Measurements from ENCODE around the gene PNKD.

The PNKD gene

DNA sequence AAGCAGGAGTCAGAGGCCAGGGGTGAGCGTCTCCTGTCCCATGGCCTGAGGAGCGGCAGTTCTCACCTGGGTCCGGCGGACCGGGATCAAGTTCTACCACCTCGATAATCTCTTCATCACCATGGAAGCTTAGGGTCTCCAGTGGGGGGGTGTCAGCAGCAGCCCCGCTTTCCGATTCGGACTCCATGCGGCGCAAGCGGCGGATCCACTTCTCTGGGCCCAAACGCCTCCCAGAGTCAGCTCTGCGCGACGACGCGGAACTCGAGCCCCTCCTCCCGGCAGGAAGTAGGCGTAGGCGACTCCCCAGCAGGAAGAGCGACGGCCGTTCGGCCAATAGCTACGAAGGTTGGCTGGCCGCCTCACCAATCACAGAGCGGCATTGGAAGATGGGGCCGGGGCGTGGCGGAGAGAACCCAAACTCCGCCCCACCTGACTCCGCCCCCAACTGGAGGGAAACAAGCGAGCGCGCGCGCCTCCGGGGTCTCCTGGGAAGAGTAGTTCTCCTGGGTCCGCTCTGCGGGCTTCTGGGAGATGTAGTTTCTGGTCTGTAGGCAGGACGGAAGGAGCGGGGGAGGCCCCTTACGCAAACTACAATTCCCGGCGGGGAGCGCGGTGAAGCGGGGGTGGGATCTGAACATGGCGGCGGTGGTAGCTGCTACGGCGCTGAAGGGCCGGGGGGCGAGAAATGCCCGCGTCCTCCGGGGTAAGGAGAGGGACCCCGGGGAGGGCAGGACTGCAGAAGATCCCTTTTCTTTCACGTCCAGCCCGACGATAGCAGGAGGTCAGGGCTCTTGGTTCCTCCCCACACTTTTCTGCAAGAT lies at the start of gene PNKD, which contains the start of gene AAMP:
Gene PNKD (plus strand): TSS at position 620 of the 821 bp plus-strand sequence. CDS start 17 bp downstream, at position 637.
Gene AAMP (minus strand): TSS at position 238 of the 821 bp plus-strand sequence. CDS start 51 bp downstream, at position 187.
- DNase-seq (ENCODE audit: low read depth) = peak; percentile 100

DNA sequence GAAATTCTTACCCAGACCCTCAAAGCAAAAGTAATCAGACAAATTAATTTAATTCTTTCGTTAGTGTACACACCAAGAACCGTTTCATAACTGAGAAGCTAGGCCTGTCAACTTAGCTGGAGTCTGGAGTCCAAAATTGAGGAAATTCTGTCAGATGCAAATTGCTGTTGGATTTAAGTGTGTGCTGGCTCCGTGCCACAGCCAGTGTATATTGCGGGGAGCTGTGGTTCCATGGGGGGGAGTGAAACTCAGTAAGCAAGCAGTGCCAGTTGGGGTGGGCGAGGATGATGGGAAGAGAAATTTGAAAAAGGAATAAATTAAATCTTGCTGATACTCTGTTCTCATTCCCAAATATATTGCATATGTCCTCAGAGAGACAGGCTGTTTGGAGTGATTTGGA lies 49.3 kb upstream of the PNKD start:
- DNase-seq (ENCODE audit: low read depth) = no peak

DNA sequence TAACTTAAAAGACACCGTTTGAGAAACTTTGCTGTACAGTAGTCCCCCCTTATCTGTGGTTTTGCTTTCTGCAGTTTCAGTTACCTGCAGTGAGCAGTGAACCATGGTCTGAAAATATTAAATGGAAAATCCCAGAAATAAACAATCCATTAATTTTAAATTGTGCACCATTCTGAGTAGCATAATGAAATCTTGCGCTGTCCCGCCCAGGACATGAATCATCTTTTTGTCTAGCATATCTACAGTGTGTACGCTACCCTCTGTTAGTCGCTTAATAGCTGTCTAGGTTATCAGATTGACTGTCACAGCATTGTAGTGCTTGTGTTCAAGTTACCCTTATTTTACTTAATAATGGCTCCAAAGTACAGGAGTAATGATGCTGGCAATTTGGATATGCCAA lies 47.3 kb upstream of the PNKD start:
- DNase-seq (ENCODE audit: low read depth) = no peak

GRCh38 chr2:218224186-218224585 lies 46.1 kb upstream of the PNKD start:
- no peak for DNase-seq (ENCODE audit: low read depth)

DNA sequence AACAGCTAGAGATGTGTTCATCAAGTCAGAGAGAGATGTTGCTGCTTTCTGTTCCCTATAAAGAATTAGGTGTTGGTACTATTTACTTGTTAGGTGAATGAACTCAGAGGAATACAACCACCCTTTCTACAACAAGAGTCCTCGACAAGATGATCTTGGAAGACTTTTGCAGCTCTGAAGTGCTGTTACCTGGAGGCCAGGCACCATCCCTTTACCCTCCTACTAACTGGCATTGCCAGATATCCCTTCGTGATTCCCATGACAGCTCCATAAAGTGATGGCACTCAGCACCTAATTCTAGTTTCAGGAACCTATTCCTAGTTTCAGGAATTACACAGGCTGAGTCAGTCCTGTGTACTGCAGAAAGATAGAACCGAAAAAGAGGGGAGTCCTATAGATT lies 43.4 kb upstream of the PNKD start:
- DNase-seq (ENCODE audit: low read depth) = no peak

GRCh38 chr2:218228366-218229090 lies 41.8 kb upstream of the PNKD start:
- DNase-seq (ENCODE audit: low read depth) = no peak

DNA sequence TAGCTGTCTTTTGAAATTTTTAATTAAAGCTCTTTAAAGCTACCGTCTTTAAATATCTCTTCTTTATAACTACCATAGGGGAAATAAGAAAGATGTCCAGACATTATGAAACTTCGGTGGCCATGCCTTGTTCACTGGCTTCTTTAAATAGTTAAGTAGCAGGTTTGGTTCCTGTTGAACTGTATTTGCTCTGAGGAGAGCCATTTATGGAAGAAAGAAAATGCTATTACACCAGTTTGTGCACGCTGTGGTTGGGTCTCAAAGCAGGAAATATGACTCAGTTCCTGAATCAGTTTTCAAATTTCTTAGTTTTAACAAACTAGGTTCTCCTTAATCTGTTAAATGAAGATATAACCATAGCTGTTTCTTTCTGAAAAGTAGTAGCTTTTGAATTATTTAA lies 41.1 kb upstream of the PNKD start:
- peak; percentile 94 for DNase-seq (ENCODE audit: low read depth)

- DNase-seq (ENCODE audit: low read depth) = peak; percentile 77
Measured at GRCh38 chr2:218229851-218230250, 40.5 kb upstream of the PNKD start.

DNA sequence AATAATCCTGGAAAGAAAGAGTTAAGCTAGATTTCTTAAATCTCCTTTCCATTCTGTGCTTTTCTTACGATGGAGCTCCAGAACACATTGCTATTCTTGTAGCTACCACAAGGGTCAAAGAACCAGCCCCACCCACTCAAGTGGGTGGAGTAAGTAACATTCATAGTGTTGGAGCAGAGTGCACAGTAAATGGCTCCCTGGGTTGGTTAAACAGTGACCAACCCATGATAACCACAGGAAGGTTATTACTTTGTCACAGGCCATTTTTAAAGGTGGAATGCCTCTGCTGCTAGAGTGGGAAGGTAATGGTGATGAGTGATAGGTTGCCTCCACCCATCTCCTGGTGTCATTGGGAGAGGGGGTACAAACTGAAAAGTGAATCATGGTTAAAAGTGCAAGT lies 39.4 kb upstream of the PNKD start:
- peak; percentile 47 for DNase-seq (ENCODE audit: low read depth)

- no peak for DNase-seq (ENCODE audit: low read depth)
Measured at GRCh38 chr2:218233543-218233942, 36.8 kb upstream of the PNKD start.

DNA sequence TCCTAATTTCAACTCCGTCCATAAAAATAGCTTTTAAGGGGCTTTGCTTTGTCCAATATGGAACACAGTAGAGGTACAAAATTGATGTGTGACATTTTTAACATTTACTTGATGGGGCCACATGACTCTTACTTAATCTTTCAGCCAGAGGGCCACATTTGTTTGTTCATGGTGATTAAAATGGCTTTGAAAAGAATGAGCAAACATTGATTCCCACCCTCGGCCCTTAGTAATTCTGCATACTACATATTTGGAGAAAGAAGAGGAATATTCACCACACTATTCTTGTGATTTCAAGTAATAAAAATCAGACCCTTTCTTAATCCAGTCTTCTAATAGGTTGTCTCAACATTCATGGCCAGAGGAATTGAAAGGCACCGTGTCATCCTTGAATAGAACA lies 35.8 kb upstream of the PNKD start:
- no peak for DNase-seq (ENCODE audit: low read depth)

GRCh38 chr2:218235017-218235416 lies 35.3 kb upstream of the PNKD start:
- DNase-seq (ENCODE audit: low read depth) = no peak

GRCh38 chr2:218236829-218237228 lies 33.5 kb upstream of the PNKD start:
- no peak for DNase-seq (ENCODE audit: low read depth)

- DNase-seq (ENCODE audit: low read depth) = no peak
Measured at GRCh38 chr2:218238887-218239286, 31.4 kb upstream of the PNKD start.

- no peak for DNase-seq (ENCODE audit: low read depth)
Measured at GRCh38 chr2:218244204-218244603, 26.1 kb upstream of the PNKD start.

GRCh38 chr2:218244665-218245064 lies 25.7 kb upstream of the PNKD start:
- DNase-seq (ENCODE audit: low read depth) = no peak

- DNase-seq (ENCODE audit: low read depth) = no peak
Measured at GRCh38 chr2:218245214-218245613, 25.1 kb upstream of the PNKD start.

DNA sequence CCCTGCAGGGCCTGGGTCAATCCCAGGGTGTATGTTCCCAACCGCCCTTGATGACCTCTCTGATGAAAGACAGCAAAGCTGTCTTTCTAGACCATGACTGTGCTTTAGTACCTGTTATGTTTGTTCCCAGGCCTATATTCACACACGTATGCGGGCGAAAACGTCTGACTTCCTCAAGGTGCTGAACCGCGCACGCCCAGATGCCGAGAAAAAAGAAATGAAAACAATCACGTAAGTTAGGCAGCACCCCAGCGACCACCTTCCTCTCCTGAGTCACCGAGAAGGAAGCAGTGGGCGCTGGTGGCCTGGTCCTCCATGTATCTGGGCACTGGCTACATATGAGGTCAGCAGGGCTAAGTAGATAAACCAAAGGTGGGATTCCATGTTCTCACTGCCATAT lies 20.6 kb upstream of the PNKD start:
- no peak for DNase-seq (ENCODE audit: low read depth)

- no peak for DNase-seq (ENCODE audit: low read depth)
Measured at GRCh38 chr2:218252509-218253231, 17.6 kb upstream of the PNKD start.

GRCh38 chr2:218253232-218253625 lies 17.1 kb upstream of the PNKD start:
- no peak for DNase-seq (ENCODE audit: low read depth)

GRCh38 chr2:218255446-218255845 lies 14.9 kb upstream of the PNKD start:
- peak; percentile 52 for DNase-seq (ENCODE audit: low read depth)

GRCh38 chr2:218256612-218257350 lies 13.5 kb upstream of the PNKD start:
- DNase-seq (ENCODE audit: low read depth) = no peak
